Fibroblast of villous mesenchyme (primary cell): ENCODE results near the gene RPTOR. TPM values are rescaled to one million over a fixed set of nuclear protein-coding genes. Genes with fewer than 3 reads are reported as not detected.

Source experiments
- DNase-seq: peaks from one replicate; pipeline ENCODE4 v3.0.0-alpha.2; 2010; ENCODE audit warnings: low read depth
- H3K4me3 ChIP-seq: 2 replicates; pipeline ENCODE4 v1.5.1; 2011; ENCODE audit warnings: low read depth, mild to moderate bottlenecking, low read length
- CTCF ChIP-seq: IDR thresholded peaks from 2 replicates; pipeline ENCODE4 v1.5.1; 2012; ENCODE audit warnings: low read depth, mild to moderate bottlenecking, low read length; ENCODE audit not compliant: insufficient read depth
- total RNA-seq: library from RNA; depleted of rRNA; stranded (reverse); fragments of >200 nt; gene quantifications from 2 replicates; pipeline ENCODE4 v1.2.3, GENCODE V29; 2012

Gene RPTOR
- total RNA-seq, 1 donor: 35.8 TPM

- DNase-seq: no peak
These were observed 143.2 kb downstream of the RPTOR start for GRCh38 chr17:80687839-80688238.

GRCh38 chr17:80689129-80689619 is 144.5 kb downstream of the RPTOR start:
- DNase-seq: no peak
- TF ChIP-seq CTCF: no peak
- H3K4me3 ChIP-seq: no peak overlapping the region

More at GRCh38 chr17:80687839-80688238, 143.2 kb downstream of the RPTOR start:
- H3K4me3 ChIP-seq: no peak overlapping the region
- TF ChIP-seq CTCF: no peak

- no peak for DNase-seq
- TF ChIP-seq CTCF: no peak
- H3K4me3 ChIP-seq: no peak overlapping the region
These were observed 147.1 kb downstream of the RPTOR start for GRCh38 chr17:80691784-80692183.

- no peak for TF ChIP-seq CTCF
- no peak for DNase-seq
- H3K4me3 ChIP-seq: no peak overlapping the region
These were observed 148.4 kb downstream of the RPTOR start for GRCh38 chr17:80692931-80693467.

GRCh38 chr17:80693511-80693910 is 148.9 kb downstream of the RPTOR start:
- no peak overlapping the region for H3K4me3 ChIP-seq
- no peak for TF ChIP-seq CTCF
- DNase-seq: no peak

- TF ChIP-seq CTCF: no peak
- no peak overlapping the region for H3K4me3 ChIP-seq
- no peak for DNase-seq
These were observed 149.7 kb downstream of the RPTOR start for GRCh38 chr17:80694085-80694991.
